Measurements from ENCODE around the gene TWSG1. TPM values are rescaled to one million over a fixed set of nuclear protein-coding genes. Genes with fewer than 3 reads are reported as not detected.
"Not testable (repeated sequence)": the region's sequence is repeated elsewhere in the genome, so short reads cannot be mapped to it uniquely, and the experiment has no call there.

Gene TWSG1
- total and polyA plus RNA-seq, 12 donors: 10.1 to 33.5 (median 23.3) TPM

GRCh38 chr18:9419956-9420631 is 85.5 kb downstream of the TWSG1 start:
- Histone ChIP-seq H3K36me3 (replicated peaks in 1 of 2) (no peaks in the 10 kb centered on the region), H3K27me3 (no peaks in the 10 kb centered on the region), H3K4me1 (replicated peaks in 1 of 2) (no peaks in the 10 kb centered on the region), H3K4me3 (no peak overlapping the region), H3K9me3 (replicated peaks in 1 of 3) (no peaks in the 10 kb centered on the region), H3K27ac (no peak overlapping the region)
- 61 to 87% (median 69%) methylated on average over 4 to 5 of the region's 5 CpGs for WGBS, 4 donors
- intact Hi-C loops (cut with DNase I): no loop called here
- DNase-seq: no peak
- TF ChIP-seq CTCF (IDR thresholded peaks at IDR 0.05): no peak
- no peak for TF ChIP-seq POLR2A (IDR thresholded peaks at IDR 0.05)

- no peaks in the 10 kb centered on the region for H3K27me3 ChIP-seq
- H3K4me3 ChIP-seq: no peak overlapping the region
- no peaks in the 10 kb centered on the region for H3K9me3 ChIP-seq (replicated peaks in 1 of 3)
- intact Hi-C loops (cut with DNase I): no loop called here
- no peak overlapping the region for H3K27ac ChIP-seq
- DNase-seq: no peak
- no peak for TF ChIP-seq CTCF (IDR thresholded peaks at IDR 0.05)
- TF ChIP-seq POLR2A (IDR thresholded peaks at IDR 0.05): no peak
- no peaks in the 10 kb centered on the region for H3K4me1 ChIP-seq (replicated peaks in 1 of 2)
- WGBS, 4 donors: 78 to 86% (median 82%) methylated on average over 9 of the region's 9 CpGs
- no peaks in the 10 kb centered on the region for H3K36me3 ChIP-seq (replicated peaks in 1 of 2)
Measured at GRCh38 chr18:9421096-9421900, 86.7 kb downstream of the TWSG1 start.

- 81 to 90% (median 86%) methylated on average over 7 of the region's 7 CpGs for WGBS, 4 donors
- TF ChIP-seq POLR2A (IDR thresholded peaks at IDR 0.05): no peak
- TF ChIP-seq CTCF (IDR thresholded peaks at IDR 0.05): no peak
- Histone ChIP-seq H3K27me3 (no peaks in the 10 kb centered on the region), H3K36me3 (replicated peaks in 1 of 2) (no peaks in the 10 kb centered on the region), H3K27ac (no peak overlapping the region), H3K4me1 (replicated peaks in 1 of 2) (no peaks in the 10 kb centered on the region), H3K4me3 (no peak overlapping the region), H3K9me3 (replicated peaks in 1 of 3) (no peaks in the 10 kb centered on the region)
- intact Hi-C loops (cut with DNase I): no loop called here
- no peak for DNase-seq
Measured at GRCh38 chr18:9421901-9422327, 87.3 kb downstream of the TWSG1 start.

- Histone ChIP-seq H3K27me3 (no peaks in the 10 kb centered on the region), H3K4me3 (no peak overlapping the region), H3K9me3 (replicated peaks in 1 of 3) (no peaks in the 10 kb centered on the region), H3K36me3 (replicated peaks in 1 of 2) (no peaks in the 10 kb centered on the region), H3K4me1 (replicated peaks in 1 of 2) (no peaks in the 10 kb centered on the region), H3K27ac (no peak overlapping the region)
- no peak for DNase-seq
- no peak for TF ChIP-seq CTCF (IDR thresholded peaks at IDR 0.05)
- TF ChIP-seq POLR2A (IDR thresholded peaks at IDR 0.05): no peak
- WGBS, 4 donors: 90 to 97% (median 93%) methylated on average over 6 of the region's 6 CpGs
- intact Hi-C loops (cut with DNase I): no loop called here
Measured at GRCh38 chr18:9422816-9423519, 88.4 kb downstream of the TWSG1 start.

- DNase-seq; H3K36me3 ChIP-seq (replicated peaks in 1 of 2); H3K9me3 ChIP-seq (replicated peaks in 1 of 3); H3K27me3 ChIP-seq; H3K27ac ChIP-seq; intact Hi-C loops (cut with DNase I); H3K4me3 ChIP-seq; H3K4me1 ChIP-seq (replicated peaks in 1 of 2): not testable (repeated sequence)
- 83 to 100% (median 94%) methylated on average over 1 of the region's 1 CpG for WGBS, 4 donors
Measured at GRCh38 chr18:9423648-9424047, 89.1 kb downstream of the TWSG1 start.

GRCh38 chr18:9424235-9424634 is 89.7 kb downstream of the TWSG1 start:
- DNase-seq; H3K27me3 ChIP-seq; H3K4me1 ChIP-seq (replicated peaks in 1 of 2); H3K4me3 ChIP-seq; H3K27ac ChIP-seq; H3K36me3 ChIP-seq (replicated peaks in 1 of 2); intact Hi-C loops (cut with DNase I); H3K9me3 ChIP-seq (replicated peaks in 1 of 3): not testable (repeated sequence)
- WGBS, 4 donors: 74 to 83% (median 79%) methylated on average over 5 of the region's 5 CpGs

Data from adrenal gland (tissue), 12 donors.